Measurements from ENCODE around the gene LGMN.

DNA sequence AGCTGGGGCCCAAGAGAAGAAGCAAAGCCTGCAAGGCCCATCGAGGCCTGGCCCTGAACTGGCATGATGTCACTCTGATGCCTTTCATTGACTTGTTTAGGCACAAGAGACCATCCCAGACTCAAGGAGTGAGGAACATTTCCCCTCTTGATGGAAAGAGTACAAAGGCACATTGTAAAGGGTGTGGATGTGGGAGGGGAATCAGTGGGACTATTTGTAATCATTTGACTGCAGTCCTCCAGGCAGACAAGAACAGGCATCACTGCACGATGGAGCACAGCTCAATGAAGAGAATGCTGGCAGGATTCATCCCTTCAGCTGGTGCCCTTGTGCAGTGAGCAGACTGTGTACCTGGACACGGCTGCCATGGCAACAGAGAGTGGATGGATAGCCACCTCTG is 87.9 kb downstream of the LGMN start:
- TF ChIP-seq, protein P1, sequence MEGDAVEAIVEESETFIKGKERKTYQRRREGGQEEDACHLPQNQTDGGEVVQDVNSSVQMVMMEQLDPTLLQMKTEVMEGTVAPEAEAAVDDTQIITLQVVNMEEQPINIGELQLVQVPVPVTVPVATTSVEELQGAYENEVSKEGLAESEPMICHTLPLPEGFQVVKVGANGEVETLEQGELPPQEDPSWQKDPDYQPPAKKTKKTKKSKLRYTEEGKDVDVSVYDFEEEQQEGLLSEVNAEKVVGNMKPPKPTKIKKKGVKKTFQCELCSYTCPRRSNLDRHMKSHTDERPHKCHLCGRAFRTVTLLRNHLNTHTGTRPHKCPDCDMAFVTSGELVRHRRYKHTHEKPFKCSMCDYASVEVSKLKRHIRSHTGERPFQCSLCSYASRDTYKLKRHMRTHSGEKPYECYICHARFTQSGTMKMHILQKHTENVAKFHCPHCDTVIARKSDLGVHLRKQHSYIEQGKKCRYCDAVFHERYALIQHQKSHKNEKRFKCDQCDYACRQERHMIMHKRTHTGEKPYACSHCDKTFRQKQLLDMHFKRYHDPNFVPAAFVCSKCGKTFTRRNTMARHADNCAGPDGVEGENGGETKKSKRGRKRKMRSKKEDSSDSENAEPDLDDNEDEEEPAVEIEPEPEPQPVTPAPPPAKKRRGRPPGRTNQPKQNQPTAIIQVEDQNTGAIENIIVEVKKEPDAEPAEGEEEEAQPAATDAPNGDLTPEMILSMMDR (IDR thresholded peaks at IDR 0.05), result no peak
- no peak for TF ChIP-seq POLR2A (IDR thresholded peaks at IDR 0.05)
